WTC11 (cell line): ENCODE measurements around the gene KNOP1.

Source experiments
- JUN ChIP-seq: sonication (generic); formaldehyde crosslinking; IDR thresholded peaks from 2 replicates; pipeline ENCODE4 v1.8.0; 2023; ENCODE audit warnings: mild to moderate bottlenecking, missing genetic modification reagents
- ZNF138 ChIP-seq: sonication (generic); formaldehyde crosslinking; conservative IDR thresholded peaks from 2 replicates; pipeline ENCODE4 v1.8.1; 2022; ENCODE audit warnings: mild to moderate bottlenecking, moderate library complexity, missing genetic modification reagents
- TF ChIP-seq, protein P1 (sequence below): fragments of 200-600 bp; IDR thresholded peaks from 2 replicates; pipeline ENCODE4 v1.8.0; 2022; ENCODE audit warnings: antibody characterized with exemption

GRCh38 chr16:19757762-19758595 lies 40.0 kb upstream of the KNOP1 start:
- TF ChIP-seq JUN (CRISPR knock-in tag) (no peak), ZNF138 (CRISPR knock-in tag) (no peak)
- TF ChIP-seq, protein P1, sequence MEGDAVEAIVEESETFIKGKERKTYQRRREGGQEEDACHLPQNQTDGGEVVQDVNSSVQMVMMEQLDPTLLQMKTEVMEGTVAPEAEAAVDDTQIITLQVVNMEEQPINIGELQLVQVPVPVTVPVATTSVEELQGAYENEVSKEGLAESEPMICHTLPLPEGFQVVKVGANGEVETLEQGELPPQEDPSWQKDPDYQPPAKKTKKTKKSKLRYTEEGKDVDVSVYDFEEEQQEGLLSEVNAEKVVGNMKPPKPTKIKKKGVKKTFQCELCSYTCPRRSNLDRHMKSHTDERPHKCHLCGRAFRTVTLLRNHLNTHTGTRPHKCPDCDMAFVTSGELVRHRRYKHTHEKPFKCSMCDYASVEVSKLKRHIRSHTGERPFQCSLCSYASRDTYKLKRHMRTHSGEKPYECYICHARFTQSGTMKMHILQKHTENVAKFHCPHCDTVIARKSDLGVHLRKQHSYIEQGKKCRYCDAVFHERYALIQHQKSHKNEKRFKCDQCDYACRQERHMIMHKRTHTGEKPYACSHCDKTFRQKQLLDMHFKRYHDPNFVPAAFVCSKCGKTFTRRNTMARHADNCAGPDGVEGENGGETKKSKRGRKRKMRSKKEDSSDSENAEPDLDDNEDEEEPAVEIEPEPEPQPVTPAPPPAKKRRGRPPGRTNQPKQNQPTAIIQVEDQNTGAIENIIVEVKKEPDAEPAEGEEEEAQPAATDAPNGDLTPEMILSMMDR: no peak
